HepG2 (cell line): ENCODE measurements around the gene CDT1. TPM values are rescaled to one million over a fixed set of nuclear protein-coding genes. Genes with fewer than 3 reads are reported as not detected.

Experiments used
- ATAC-seq: fragments of 200-7000 bp; cut with Tn5 transposase; 3 replicates; pipeline ENCODE4 v1.9.1; 2020; ENCODE audit warnings: mild to moderate bottlenecking, moderate library complexity
- BruUV-seq: library from RNA; stranded (reverse); fragments of 400-500 nt; replicated peaks from 2 replicates; lab custom pipeline; 2021; lab: Mats Ljungman, UMichigan
- CTCF ChIA-PET: fragments of 300-600 bp; formaldehyde crosslinking; extraction: SDS; loops from one replicate; lab custom pipeline; 2021; ENCODE audit warnings: low total read pairs, inconsistent platforms, low intra/inter-chr PET ratio; lab: Yijun Ruan, JAX
- POLR2A ChIA-PET: fragments of 350-600 bp; sonication (Branson Sonifier 250); formaldehyde crosslinking; loops from one replicate; lab custom pipeline; 2020; ENCODE audit warnings: antibody characterized with exemption, inconsistent platforms; lab: Yijun Ruan, JAX
- DNase-seq: peaks from one replicate; pipeline ENCODE4 v3.0.0-alpha.2; 2015; ENCODE audit warnings: low spot score
- FAIRE-seq: peaks from 3 replicates; lab custom pipeline; 2011; peaks lifted over from hg19 to GRCh38; lab: Jason Lieb, UNC
- H2AFZ ChIP-seq: one replicate; pipeline ENCODE4 v1.6.1; 2011; ENCODE audit warnings: low read length, inconsistent platforms
- H3K27ac ChIP-seq: fragments of 300-600 bp; 3 replicates; pipeline ENCODE4 v1.8.0; 2011; ENCODE audit warnings: mixed run types, mild to moderate bottlenecking, mixed read lengths, low read length, inconsistent platforms; ENCODE audit not compliant: insufficient read depth; ENCODE audit errors: extremely low read length
- H3K27me3 ChIP-seq, 2 experiments: fragments of 200-600 bp in 1 of 2; 2 replicates in 1 of 2; 3 replicates in 1 of 2; pipeline versions ENCODE4 v1.6.0 to v1.8.0; 2011; ENCODE audit warnings: low read length in 2 of 2, mild to moderate bottlenecking in 2 of 2, moderate library complexity in 2 of 2, inconsistent platforms in 1 of 2; ENCODE audit not compliant: insufficient read depth in 2 of 2, control insufficient read depth in 1 of 2
- H3K36me3 ChIP-seq, 2 experiments: fragments of 200-600 bp in 1 of 2; replicated peaks in 1 of 2; 2 replicates in 1 of 2; 3 replicates in 1 of 2; pipeline versions ENCODE4 v1.5.1 to v1.8.0; 2011; ENCODE audit warnings: low read length in 2 of 2, inconsistent platforms in 1 of 2; ENCODE audit not compliant: insufficient read depth in 2 of 2, control insufficient read depth in 1 of 2
- H3K4me1 ChIP-seq: 2 replicates; pipeline ENCODE4 v1.5.1; 2012; ENCODE audit warnings: low read length, inconsistent platforms; ENCODE audit not compliant: insufficient read depth
- H3K4me2 ChIP-seq: 2 replicates; pipeline ENCODE4 v1.6.0; 2011; ENCODE audit warnings: low read depth, low read length, inconsistent platforms
- H3K4me3 ChIP-seq, 3 experiments: fragments of 200-600 bp in 1 of 3; sonication (generic), shearing (Covaris generic) in 1 of 3; replicated peaks in 1 of 3; 2 replicates each; pipeline ENCODE4 v1.5.1; 2011 to 2016; ENCODE audit warnings: low read length in 3 of 3, inconsistent platforms in 2 of 3, low read depth in 2 of 3, mild to moderate bottlenecking in 2 of 3, control low read depth in 1 of 3, mixed read lengths in 1 of 3; ENCODE audit not compliant: insufficient read depth in 1 of 3
- H3K79me2 ChIP-seq: one replicate; pipeline ENCODE4 v1.6.1; 2011; ENCODE audit warnings: low read length, inconsistent platforms; ENCODE audit not compliant: insufficient read depth
- H3K9ac ChIP-seq: 2 replicates; pipeline ENCODE4 v1.6.0; 2011; ENCODE audit warnings: mild to moderate bottlenecking, low read depth, low read length, inconsistent platforms; ENCODE audit not compliant: insufficient read depth
- H3K9me3 ChIP-seq: 2 replicates; pipeline ENCODE4 v1.5.1; 2012; ENCODE audit warnings: mild to moderate bottlenecking, low read length
- H4K20me1 ChIP-seq: 2 replicates; pipeline ENCODE4 v1.6.0; 2011; ENCODE audit warnings: inconsistent platforms, mild to moderate bottlenecking, low read length, moderate library complexity; ENCODE audit not compliant: insufficient read depth
- ARID5B ChIP-seq: IDR thresholded peaks from 2 replicates; pipeline ENCODE4 v1.4.0; 2020; ENCODE audit warnings: mild to moderate bottlenecking, missing genetic modification reagents
- MED8 ChIP-seq: sonication (generic); formaldehyde crosslinking; IDR thresholded peaks from 2 replicates; pipeline ENCODE4 v1.8.1; 2023; ENCODE audit warnings: mild to moderate bottlenecking, missing genetic modification reagents; ENCODE audit not compliant: insufficient replicate concordance
- MTA1 ChIP-seq: sonication (generic); formaldehyde crosslinking; IDR thresholded peaks from 2 replicates; pipeline ENCODE4 v1.4.0; 2020; ENCODE audit warnings: missing genetic modification reagents, mild to moderate bottlenecking, borderline replicate concordance
- NFIC ChIP-seq: IDR thresholded peaks from 2 replicates; pipeline ENCODE4 v1.6.1; 2012; ENCODE audit warnings: mild to moderate bottlenecking, low read length, inconsistent platforms
- RARA ChIP-seq: IDR thresholded peaks from 2 replicates; pipeline ENCODE4 v1.6.1; 2016; ENCODE audit warnings: missing genetic modification reagents, missing compliant biosample characterization
- RFX5 ChIP-seq: IDR thresholded peaks from 2 replicates; pipeline ENCODE4 v1.6.1; 2011; ENCODE audit warnings: low read depth, low read length, improper control_type of control experiment
- SNAPC2 ChIP-seq: sonication (generic); formaldehyde crosslinking; IDR thresholded peaks from 2 replicates; pipeline ENCODE4 v1.8.1; 2022; ENCODE audit warnings: mild to moderate bottlenecking, missing genetic modification reagents
- ZGPAT ChIP-seq: IDR thresholded peaks from 2 replicates; pipeline ENCODE4 v1.6.1; 2016; ENCODE audit warnings: mild to moderate bottlenecking
- ZNF282 ChIP-seq: fragments of 450-650 bp; IDR thresholded peaks from 2 replicates; pipeline ENCODE4 v1.6.1; 2018; ENCODE audit not compliant: partially characterized antibody
- WGBS: methylation state at CpG from one replicate; pipeline ENCODE4 v1.1.6; 2017; ENCODE audit warnings: low lambda C conversion rate; 5-methylcytosine and 5-hydroxymethylcytosine counted together
- in situ Hi-C: cut with HindIII; loops from 2 replicates; pipeline ENCODE4 v1.10.0; 2017; ENCODE audit warnings: low pct_unique_long_range_greater_than_20kb; ENCODE audit not compliant: extremely low pct_ligation_motif_present
- intact Hi-C: fragments of 100-400 bp; cut with micrococcal nuclease; formaldehyde crosslinking; loops from one replicate; pipeline ENCODE4 v1.10.0; 2022; ENCODE audit not compliant: unreplicated experiment
- polyA plus RNA-seq, 8 experiments: library from polyadenylated mRNA; depleted of rRNA in 3 of 8; stranded (reverse) in 7 of 8; unstranded in 1 of 8; fragments of >200 nt; fragmentation: Illumina TruSeq in 4 of 8; extraction: Trizol in 4 of 8; gene quantifications; 2 replicates each; pipeline versions ENCODE4 v1.2.1 to v1.2.3, GENCODE V29; 2011 to 2016; ENCODE audit warnings: low read depth in 4 of 8, missing spikeins in 1 of 8, mixed read lengths in 1 of 8; ENCODE audit not compliant: insufficient read depth in 1 of 8
- total RNA-seq, 5 experiments: library from RNA; depleted of rRNA; stranded (reverse); fragments of >200 nt; fragmentation: Illumina TruSeq; extraction: Trizol; gene quantifications; 2 replicates each; pipeline ENCODE4 v1.2.3, GENCODE V29; 2016; ENCODE audit warnings: low read depth in 1 of 5

The CDT1 gene
- total and polyA plus RNA-seq, 2 of the 13 experiments (the other 11 are each of a cell fraction or from before 2014, with no cell fraction given) = 23.1 to 23.8 TPM

GRCh38 chr16:88830258-88830657 is 26.7 kb downstream of the CDT1 start:
- ChIA-PET POLR2A (interaction anchor here (0.7 kb wide), 1 partner anchor 96 kb away, joined by 5 read pairs; no protein-coding TSS in a partner anchor), CTCF (no interaction called here)
- Histone ChIP-seq H2AFZ (no peak overlapping the region), H3K27ac (no peak overlapping the region), H3K4me2 (no peak overlapping the region), H3K36me3 (no peaks in the 10 kb centered on the region), H4K20me1 (no peaks in the 10 kb centered on the region), H3K79me2 (no peaks in the 10 kb centered on the region), H3K9me3 (no peaks in the 10 kb centered on the region), H3K9ac (no peak overlapping the region), H3K4me3 (no peak overlapping the region), H3K4me1 (0 out of 2 replicates have a peak, but pooled peaks cover 7% of the 10 kb centered on the region), H3K27me3 (no peaks in the 10 kb centered on the region)
- WGBS = 73% methylated on average over 9 of the region's 11 CpGs
- no TSS peak for BruUV-seq
- ATAC-seq (no peak), DNase-seq (no peak), FAIRE-seq (no peak)
- intact Hi-C loops (no loop called here), in situ Hi-C loops (no loop called here)
- TF ChIP-seq ZGPAT (no peak), ZNF282 (no peak), SNAPC2 (CRISPR knock-in tag) (no peak), NFIC (no peak), RFX5 (no peak), RARA (no peak), MTA1 (no peak)

GRCh38 chr16:88830783-88831182 is 27.2 kb downstream of the CDT1 start:
- Histone ChIP-seq H3K4me2 (no peak overlapping the region), H2AFZ (no peak overlapping the region), H3K9ac (no peak overlapping the region), H3K36me3 (no peaks in the 10 kb centered on the region), H3K9me3 (no peaks in the 10 kb centered on the region), H4K20me1 (no peaks in the 10 kb centered on the region), H3K27me3 (no peaks in the 10 kb centered on the region), H3K79me2 (no peaks in the 10 kb centered on the region), H3K4me3 (no peak overlapping the region), H3K27ac (no peak overlapping the region), H3K4me1 (0 out of 2 replicates have a peak, but pooled peaks cover 7% of the 10 kb centered on the region)
- DNase-seq (no peak), FAIRE-seq (no peak), ATAC-seq (no peak)
- in situ Hi-C loops = no loop called here
- intact Hi-C loops = no loop called here
- TF ChIP-seq ARID5B (CRISPR knock-in tag) (no peak), MED8 (CRISPR knock-in tag) (no peak)
- WGBS = 66% methylated on average over 12 of the region's 14 CpGs
- POLR2A ChIA-PET = no interaction called here
- CTCF ChIA-PET = no interaction called here
- BruUV-seq = no TSS peak
